Kidney tubule cell (primary cell): ENCODE measurements around the gene SEMA5B.

Source experiments
- DNase-seq: peaks from one replicate; pipeline ENCODE4 v3.0.0-alpha.2; 2018; ENCODE audit warnings: low spot score

The SEMA5B gene

GRCh38 chr3:122923611-122924010 lies 104.0 kb downstream of the SEMA5B start:
- no peak for DNase-seq

DNA sequence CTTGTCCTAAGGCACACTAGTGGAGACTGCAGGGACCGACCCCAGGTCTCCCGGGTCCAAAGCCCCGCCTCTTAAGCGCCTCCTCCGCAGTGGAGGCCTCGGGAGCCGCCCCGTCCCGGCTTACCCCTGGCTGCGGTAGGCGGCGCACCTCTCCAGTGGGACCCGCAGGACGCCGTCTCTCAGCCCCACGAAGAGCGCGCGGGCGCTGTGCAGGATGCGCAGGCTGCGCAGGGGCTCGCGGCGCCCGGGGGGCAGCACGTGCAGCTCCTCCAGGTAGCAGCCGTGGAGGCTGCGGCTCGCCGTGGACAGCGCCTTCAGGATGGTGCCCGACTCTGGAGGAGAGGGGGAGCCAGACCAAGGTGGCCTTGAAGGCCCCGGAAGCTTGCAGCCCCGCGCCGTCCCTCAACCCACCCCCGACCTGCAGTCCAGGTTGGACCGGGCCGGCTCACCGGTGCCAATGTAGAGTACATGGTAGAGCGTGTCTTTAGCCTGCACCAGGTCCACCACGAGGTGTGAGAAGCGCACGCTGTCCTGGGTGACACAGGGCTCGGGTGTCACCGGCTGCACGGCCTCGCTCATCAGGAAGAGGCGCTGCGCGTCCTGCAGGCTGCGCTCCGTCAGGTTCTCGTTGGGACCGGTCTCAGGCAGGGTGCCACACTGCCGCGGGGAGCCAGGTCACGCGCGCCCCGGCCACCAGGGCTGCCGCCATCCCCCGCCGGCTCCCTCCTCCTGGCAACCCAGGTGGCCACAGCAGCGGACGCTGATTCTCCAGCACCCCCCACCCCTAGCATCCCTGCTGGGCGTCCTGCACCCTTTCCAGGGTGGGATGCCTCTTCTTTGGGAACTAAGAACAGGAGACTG lies 105.5 kb downstream of the SEMA5B start:
- DNase-seq, result peak; percentile 6

- DNase-seq, result no peak
Measured at GRCh38 chr3:122920986-122921385, 106.6 kb downstream of the SEMA5B start.

DNA sequence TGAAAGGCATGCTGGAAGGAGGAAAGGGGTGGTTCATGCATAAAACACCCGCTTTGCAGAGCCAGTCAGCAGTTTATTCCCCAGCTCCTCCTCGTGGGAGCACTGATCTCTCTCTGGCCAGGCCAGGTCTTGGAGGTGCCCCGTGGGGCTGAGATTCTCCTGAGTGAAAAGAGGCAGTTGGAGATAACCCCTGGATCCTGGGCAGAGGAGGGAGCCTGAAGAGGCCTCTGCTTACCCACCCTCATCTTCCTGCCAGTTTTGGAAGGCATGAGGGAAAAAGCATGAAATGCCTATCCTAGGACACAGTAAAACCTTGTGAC lies 108.3 kb downstream of the SEMA5B start:
- DNase-seq, result no peak

DNA sequence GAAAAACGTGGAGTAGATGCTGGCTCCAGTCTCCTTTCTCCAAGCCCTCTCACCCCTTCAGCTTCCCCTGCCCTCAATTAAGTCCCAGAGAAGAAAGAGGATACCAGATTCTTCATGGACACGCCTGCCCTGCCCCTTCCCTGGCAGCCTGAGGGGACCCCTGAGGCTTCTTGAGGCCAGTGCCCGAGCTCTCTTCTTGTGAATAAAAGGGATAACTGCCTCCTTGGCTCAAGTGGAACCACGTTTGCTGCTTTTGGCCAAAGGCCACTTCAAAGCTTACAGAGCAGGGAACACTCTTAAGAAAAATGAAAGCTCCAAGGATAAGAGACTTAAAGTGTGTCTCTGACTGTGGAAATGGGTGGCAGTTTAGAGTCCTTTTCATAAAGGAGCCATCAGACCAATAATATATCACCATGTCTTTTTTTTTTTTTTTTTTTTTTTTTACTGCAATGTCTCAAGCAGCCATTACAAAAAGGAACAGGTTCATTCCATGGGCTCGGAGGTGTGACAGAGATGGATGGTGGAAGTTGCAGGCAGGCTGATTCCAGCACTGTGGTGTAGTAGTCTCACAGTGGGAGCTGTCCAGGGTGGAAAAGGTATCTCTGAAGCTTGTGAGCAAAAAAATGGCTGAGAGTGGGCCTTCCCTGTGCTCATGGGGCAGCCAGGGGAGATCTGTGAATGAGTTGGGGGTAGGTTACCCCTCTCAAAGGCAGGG lies 108.8 kb downstream of the SEMA5B start:
- DNase-seq, result peak; percentile 13

GRCh38 chr3:122917412-122917811 lies 110.2 kb downstream of the SEMA5B start:
- no peak for DNase-seq

DNA sequence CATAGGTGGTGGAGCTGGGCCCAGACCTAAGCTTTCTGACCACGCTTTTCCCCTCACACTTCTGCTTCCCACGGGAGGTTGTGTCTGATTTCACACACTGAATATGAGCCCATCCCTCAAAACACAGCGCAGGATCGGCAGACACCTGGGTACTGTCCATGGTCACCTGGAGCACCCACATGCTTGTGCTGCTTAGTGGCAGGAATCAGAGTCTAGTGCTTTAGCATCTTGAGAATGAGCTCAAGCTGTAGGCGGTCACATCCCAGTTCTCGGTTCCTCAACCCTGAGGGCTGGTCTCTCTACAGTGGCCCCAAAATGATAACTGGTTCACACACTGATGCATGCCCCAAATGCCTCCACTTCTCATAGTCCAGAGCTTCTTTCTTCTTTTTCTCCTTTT lies 111.0 kb downstream of the SEMA5B start:
- no peak for DNase-seq

- no peak for DNase-seq
Measured at GRCh38 chr3:122916084-122916483, 111.5 kb downstream of the SEMA5B start.

GRCh38 chr3:122915300-122916055 lies 112.1 kb downstream of the SEMA5B start:
- no peak for DNase-seq

GRCh38 chr3:122913539-122914100 lies 113.9 kb downstream of the SEMA5B start:
- no peak for DNase-seq

- no peak for DNase-seq
Measured at GRCh38 chr3:122912772-122913538, 114.6 kb downstream of the SEMA5B start.

DNA sequence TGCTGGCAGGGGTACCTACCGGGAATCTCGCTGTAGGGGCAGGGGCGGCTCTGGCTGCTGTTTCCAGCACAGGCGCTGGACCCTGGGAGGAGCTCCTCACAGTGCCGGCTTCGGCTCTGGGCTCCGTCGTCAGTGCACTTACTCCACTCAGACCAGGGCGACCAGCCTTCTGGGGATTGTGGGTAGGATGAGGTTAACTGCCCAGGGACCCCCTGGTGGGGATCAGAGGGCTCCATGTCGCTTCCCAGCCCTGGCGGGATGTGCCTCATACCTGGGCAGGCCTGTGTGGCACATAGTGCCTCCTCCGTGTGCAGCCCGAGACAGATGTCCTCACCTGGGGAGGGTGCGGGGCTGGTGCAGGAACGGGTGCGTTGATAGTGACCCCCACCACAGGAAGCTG lies 115.7 kb downstream of the SEMA5B start:
- DNase-seq, result no peak

- DNase-seq, result no peak
Measured at GRCh38 chr3:122908251-122908650, 119.3 kb downstream of the SEMA5B start.

DNA sequence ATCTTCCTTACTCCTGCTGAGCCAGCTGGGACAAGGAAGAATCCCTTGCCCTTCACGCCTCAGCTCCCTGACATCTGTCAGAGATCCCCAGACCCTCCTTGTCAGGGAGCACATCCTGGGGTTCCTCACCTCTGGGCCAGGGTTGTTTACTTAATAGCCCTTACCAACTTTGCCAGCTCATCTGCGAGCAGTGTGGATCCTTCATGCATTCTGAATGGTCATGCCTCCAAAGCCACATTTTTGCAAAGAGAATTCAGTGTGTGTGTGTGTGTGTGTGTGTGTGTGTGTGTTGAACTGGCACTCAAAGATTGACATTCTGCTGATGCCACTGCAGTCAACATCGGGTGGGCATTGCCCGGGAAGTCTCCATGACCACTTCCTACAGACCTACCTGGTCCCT lies 120.1 kb downstream of the SEMA5B start:
- DNase-seq, result no peak

DNA sequence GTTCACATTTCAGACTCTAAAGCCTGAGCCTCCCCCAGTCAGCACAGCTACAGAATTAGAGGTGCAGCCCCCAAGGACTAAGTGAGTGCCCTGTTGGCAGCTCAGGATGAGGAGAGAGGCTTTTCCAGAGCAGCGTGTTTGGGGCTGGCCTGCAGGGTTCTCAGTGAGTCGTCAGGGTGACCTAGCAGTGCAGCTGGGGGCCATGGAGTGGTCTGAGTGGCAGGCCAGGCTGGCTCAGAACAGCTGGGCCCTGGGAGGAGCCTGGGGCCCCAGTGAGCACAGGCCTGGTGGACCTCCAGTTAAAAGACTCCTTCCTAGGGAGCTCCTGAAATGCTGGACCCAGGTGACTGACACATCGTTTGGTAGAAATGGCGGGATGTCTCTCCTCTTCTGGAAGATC lies 124.4 kb downstream of the SEMA5B start:
- DNase-seq, result no peak

DNA sequence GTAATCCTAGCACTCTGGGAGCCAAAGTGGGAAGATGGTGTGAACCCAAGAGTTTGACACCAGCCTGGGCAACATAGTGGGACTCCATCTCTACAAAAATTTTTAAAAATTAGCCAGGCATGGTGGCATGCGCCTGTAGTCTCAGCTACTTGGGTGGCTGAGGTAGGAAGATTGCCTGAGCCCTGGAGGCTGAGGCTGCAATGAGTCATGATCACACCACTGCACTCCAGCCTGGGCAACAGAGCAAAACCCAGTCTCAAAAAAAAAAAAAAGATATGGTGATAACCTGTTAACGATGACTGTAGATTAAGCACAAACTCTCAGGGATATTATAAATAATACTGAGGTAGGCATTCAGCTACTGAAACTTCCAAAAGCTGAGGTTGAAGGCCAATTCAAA lies 125.2 kb downstream of the SEMA5B start:
- peak; percentile 79 for DNase-seq

GRCh38 chr3:122898298-122898697 lies 129.3 kb downstream of the SEMA5B start:
- no peak for DNase-seq

- DNase-seq, result peak; percentile 48
Measured at GRCh38 chr3:122893754-122894668, 133.6 kb downstream of the SEMA5B start.

- DNase-seq, result peak; percentile 79
Measured at GRCh38 chr3:122893282-122893681, 134.3 kb downstream of the SEMA5B start.

GRCh38 chr3:122892118-122892960 lies 135.2 kb downstream of the SEMA5B start:
- DNase-seq, result no peak
